ENCODE data around the gene STRADA. TPM values are rescaled to one million over a fixed set of nuclear protein-coding genes. Genes with fewer than 3 reads are reported as not detected.

The STRADA gene, protein sequence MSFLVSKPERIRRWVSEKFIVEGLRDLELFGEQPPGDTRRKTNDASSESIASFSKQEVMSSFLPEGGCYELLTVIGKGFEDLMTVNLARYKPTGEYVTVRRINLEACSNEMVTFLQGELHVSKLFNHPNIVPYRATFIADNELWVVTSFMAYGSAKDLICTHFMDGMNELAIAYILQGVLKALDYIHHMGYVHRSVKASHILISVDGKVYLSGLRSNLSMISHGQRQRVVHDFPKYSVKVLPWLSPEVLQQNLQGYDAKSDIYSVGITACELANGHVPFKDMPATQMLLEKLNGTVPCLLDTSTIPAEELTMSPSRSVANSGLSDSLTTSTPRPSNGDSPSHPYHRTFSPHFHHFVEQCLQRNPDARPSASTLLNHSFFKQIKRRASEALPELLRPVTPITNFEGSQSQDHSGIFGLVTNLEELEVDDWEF
- total RNA-seq (2012; rRNA removed): 17.3 and 18.3 TPM in 2 replicates

DNA sequence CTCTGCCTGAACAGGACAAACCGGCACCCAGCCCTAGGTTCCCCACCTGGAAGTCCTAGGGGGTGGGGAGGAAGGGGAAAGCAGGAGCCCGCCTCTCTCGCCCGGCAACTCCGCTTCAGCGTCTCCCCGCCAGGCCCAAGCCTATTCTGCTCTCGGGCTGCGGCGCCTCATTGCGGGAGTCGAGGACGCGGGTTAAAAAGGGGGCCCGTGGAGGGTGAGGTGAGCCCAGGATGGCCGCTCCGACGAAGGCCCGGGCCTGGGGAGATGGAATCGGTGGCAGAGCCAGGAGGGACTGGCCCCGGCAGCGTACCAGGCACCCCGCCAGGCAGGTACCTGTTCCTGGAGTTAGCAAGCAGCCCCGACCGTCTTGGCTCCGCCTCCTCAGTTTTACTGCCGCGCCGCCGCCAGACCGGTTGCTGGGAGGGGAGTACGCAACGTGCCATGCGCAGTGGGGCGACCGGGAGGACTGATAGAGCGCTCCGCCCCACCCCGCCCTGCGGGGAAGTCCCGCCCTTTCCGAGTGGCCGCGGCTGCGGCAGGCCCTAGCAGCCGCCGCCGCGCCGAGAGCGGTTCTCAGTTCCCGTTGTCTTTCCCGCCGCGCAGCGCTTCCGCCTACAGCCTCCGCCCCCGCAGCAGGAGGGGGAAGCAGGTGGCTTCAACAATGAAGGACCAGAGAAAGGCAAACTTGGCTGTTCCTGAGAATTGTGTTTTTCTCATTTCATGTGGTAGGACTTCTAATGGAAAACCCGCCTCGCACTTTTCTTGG is at the start of gene STRADA:
Gene STRADA, minus strand, starts transcription at position 392 of the 766 bp plus-strand sequence. CDS start 13,430 bp downstream, outside the sequence.
- H3K36me3 ChIP-seq (ENCODE audit: insufficient read depth, low read length): peaks cover 15% of the 10 kb centered on the region
- H3K9me3 ChIP-seq (replicated peaks; ENCODE audit: low read length): no peaks in the 10 kb centered on the region
- peak within 1 kb of the TSS; percentile 98 for H3K4me3 ChIP-seq (ENCODE audit: low read length)
- H3K4me1 ChIP-seq (ENCODE audit: control insufficient read depth, insufficient read depth, low read length): peaks cover 9% of the 10 kb centered on the region
- no peaks in the 10 kb centered on the region for H3K27me3 ChIP-seq (ENCODE audit: control insufficient read depth, insufficient read depth, low read length)
- peak within 1 kb of the TSS; percentile 99 for H3K4me2 ChIP-seq (ENCODE audit: low read length)
- H3K9ac ChIP-seq (ENCODE audit: low read depth, low read length): peak within 1 kb of the TSS; percentile 94

DNA sequence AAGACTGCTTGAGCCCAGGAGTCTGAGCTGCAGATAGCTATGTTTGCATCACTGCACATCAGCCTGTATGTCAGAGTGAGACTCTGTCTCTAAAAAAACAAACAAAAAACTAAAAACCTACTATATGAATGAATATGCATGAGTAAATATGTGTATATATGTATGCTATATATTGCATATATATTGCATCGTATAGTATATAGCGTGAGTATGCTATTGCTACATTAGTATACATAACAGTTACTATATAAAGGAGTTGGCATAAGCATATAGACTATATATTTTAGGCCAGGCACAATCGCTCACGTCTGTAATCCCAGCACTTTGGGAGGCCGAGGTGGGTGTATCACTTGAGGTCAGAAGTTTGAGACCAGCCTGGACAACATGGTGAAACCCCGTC is 48.5 kb upstream of the STRADA start:
- Histone ChIP-seq H3K27me3 (ENCODE audit: control insufficient read depth, insufficient read depth, low read length) (no peaks in the 10 kb centered on the region), H3K4me1 (ENCODE audit: control insufficient read depth, insufficient read depth, low read length) (peaks cover 11% of the 10 kb centered on the region), H3K4me3 (ENCODE audit: low read length) (no peak overlapping the region), H3K36me3 (ENCODE audit: insufficient read depth, low read length) (peaks cover 57% of the 10 kb centered on the region), H3K9ac (ENCODE audit: low read depth, low read length) (no peak overlapping the region), H3K4me2 (ENCODE audit: low read length) (no peak overlapping the region), H3K9me3 (replicated peaks; ENCODE audit: low read length) (no peaks in the 10 kb centered on the region)

DNA sequence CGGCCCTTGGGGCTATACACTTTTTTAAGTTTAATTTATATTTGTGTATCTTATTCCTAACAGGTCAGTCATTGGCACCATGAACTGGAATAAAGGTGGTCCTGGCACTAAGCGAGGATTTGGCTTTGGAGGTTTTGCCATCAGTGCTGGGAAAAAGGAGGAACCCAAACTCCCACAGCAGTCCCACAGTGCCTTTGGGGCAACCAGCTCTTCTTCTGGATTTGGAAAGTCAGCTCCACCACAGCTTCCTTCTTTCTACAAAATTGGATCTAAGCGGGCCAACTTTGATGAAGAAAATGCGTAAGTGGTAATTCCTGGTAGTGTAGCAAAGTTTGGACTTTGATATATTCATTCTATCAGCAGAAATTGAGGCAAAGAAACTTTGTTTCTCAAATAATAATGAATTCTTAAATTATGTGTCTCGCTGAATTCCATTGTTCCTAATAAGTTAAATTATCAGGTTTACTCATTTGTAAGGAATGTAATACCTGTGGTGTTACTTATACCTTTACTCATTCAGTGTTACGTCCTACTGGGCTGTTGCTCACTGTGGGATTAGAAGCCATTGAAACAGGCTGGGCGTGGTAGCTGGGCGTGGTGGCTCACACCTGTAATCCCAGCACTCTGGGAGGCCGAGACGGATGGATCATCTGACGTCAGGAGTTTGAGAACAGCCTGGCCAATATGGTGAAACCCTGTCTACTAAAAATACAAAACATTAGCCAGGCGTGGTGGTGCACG is 45.5 kb upstream of the STRADA start:
- H3K36me3 ChIP-seq (ENCODE audit: insufficient read depth, low read length): peaks cover 37% of the 10 kb centered on the region
- H3K4me1 ChIP-seq (ENCODE audit: control insufficient read depth, insufficient read depth, low read length): peaks cover 25% of the 10 kb centered on the region
- no peaks in the 10 kb centered on the region for H3K27me3 ChIP-seq (ENCODE audit: control insufficient read depth, insufficient read depth, low read length)
- H3K9ac ChIP-seq (ENCODE audit: low read depth, low read length): no peak overlapping the region
- no peak overlapping the region for H3K4me3 ChIP-seq (ENCODE audit: low read length)
- H3K9me3 ChIP-seq (replicated peaks; ENCODE audit: low read length): no peaks in the 10 kb centered on the region
- H3K4me2 ChIP-seq (ENCODE audit: low read length): no peak overlapping the region

DNA sequence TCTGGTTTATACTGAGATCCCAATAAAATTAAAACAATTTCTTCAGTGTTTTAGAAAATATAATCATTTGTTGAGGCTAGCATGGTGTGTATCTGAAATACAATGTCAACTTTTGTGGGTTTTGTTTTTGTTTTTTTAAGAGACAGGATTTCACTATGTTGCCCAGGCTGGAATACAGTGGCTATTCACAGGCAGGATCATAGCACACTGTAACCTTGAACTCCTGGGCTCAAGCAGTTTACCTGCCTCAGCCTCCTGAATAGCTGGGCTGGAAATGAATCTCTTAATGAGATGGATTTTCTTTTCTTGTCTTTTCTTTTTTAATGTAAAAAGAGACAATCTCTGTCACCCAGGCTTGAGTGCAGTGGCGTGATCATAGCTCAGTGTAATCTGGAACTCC is 44.5 kb upstream of the STRADA start:
- Histone ChIP-seq H3K4me3 (ENCODE audit: low read length) (no peak overlapping the region), H3K4me1 (ENCODE audit: control insufficient read depth, insufficient read depth, low read length) (peaks cover 28% of the 10 kb centered on the region), H3K27me3 (ENCODE audit: control insufficient read depth, insufficient read depth, low read length) (no peaks in the 10 kb centered on the region), H3K36me3 (ENCODE audit: insufficient read depth, low read length) (peaks cover 29% of the 10 kb centered on the region), H3K9me3 (replicated peaks; ENCODE audit: low read length) (no peaks in the 10 kb centered on the region), H3K9ac (ENCODE audit: low read depth, low read length) (no peak overlapping the region), H3K4me2 (ENCODE audit: low read length) (no peak overlapping the region)

DNA sequence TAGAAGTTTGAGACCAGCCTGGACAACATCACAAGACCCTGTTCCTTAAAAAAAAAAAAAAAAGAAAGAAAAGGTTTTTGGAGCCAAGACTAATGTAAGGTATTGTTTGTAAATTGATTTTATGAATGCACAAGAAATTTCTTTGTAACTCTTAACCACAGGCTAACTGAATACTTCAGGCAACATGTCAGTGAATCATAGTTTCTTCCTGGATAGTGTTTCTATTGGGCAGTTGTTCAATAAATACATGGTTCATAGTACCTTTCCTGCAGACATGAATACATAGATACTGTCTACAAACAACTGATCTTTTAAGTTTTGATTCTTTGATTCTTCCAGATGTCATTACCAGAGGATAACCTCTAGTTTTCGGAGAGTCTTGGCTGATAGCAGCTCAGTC is 44.0 kb upstream of the STRADA start:
- Histone ChIP-seq H3K27me3 (ENCODE audit: control insufficient read depth, insufficient read depth, low read length) (no peaks in the 10 kb centered on the region), H3K4me3 (ENCODE audit: low read length) (no peak overlapping the region), H3K9ac (ENCODE audit: low read depth, low read length) (no peak overlapping the region), H3K4me2 (ENCODE audit: low read length) (peak overlapping the region; percentile 20), H3K36me3 (ENCODE audit: insufficient read depth, low read length) (peaks cover 29% of the 10 kb centered on the region), H3K4me1 (ENCODE audit: control insufficient read depth, insufficient read depth, low read length) (peaks cover 33% of the 10 kb centered on the region), H3K9me3 (replicated peaks; ENCODE audit: low read length) (no peaks in the 10 kb centered on the region)

DNA sequence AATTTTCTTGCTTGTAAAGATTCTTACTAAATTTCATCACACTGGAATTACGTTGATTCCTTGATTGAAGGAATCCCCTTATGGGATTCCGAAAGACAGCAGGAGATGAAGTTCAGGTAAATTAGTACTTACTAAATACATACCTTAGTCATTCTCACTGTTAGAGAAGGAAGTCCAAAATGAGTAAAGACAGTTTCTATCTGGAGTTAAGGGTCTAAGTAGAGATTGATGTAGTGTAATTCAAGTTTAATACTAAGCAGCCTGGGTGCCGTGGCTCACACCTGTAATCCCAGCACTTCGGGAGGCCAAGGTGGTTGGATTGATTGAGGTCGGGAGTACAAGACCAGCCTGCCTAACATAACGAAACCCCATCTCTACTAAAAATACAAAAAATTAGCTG is 41.9 kb upstream of the STRADA start:
- no peak overlapping the region for H3K9ac ChIP-seq (ENCODE audit: low read depth, low read length)
- H3K9me3 ChIP-seq (replicated peaks; ENCODE audit: low read length): no peaks in the 10 kb centered on the region
- peaks cover 30% of the 10 kb centered on the region for H3K36me3 ChIP-seq (ENCODE audit: insufficient read depth, low read length)
- H3K4me2 ChIP-seq (ENCODE audit: low read length): no peak overlapping the region
- H3K27me3 ChIP-seq (ENCODE audit: control insufficient read depth, insufficient read depth, low read length): no peaks in the 10 kb centered on the region
- H3K4me3 ChIP-seq (ENCODE audit: low read length): no peak overlapping the region
- peaks cover 38% of the 10 kb centered on the region for H3K4me1 ChIP-seq (ENCODE audit: control insufficient read depth, insufficient read depth, low read length)

DNA sequence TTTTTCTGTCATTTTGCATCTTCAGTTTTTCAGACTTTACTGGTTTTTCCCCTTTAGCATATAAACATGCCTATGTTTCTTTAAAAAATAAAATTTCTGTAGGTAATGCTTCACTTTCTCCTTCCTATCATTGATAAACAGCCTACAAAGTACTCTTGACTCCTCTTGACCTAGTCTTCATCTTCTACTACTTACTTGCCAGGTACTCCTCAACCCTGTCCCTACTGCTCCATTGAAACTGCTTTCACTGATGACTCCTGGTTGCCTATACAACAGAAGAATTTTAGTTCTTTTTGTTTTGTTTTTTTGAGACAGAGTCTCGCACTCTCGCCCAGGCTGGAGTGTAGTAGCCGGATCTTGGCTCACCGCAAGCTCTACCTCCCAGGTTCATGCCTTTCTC is 39.3 kb upstream of the STRADA start:
- Histone ChIP-seq H3K4me1 (ENCODE audit: control insufficient read depth, insufficient read depth, low read length) (peaks cover 38% of the 10 kb centered on the region), H3K36me3 (ENCODE audit: insufficient read depth, low read length) (peaks cover 26% of the 10 kb centered on the region), H3K9ac (ENCODE audit: low read depth, low read length) (no peak overlapping the region), H3K4me3 (ENCODE audit: low read length) (no peak overlapping the region), H3K4me2 (ENCODE audit: low read length) (peak overlapping the region; percentile 61), H3K9me3 (replicated peaks; ENCODE audit: low read length) (no peaks in the 10 kb centered on the region), H3K27me3 (ENCODE audit: control insufficient read depth, insufficient read depth, low read length) (no peaks in the 10 kb centered on the region)

DNA sequence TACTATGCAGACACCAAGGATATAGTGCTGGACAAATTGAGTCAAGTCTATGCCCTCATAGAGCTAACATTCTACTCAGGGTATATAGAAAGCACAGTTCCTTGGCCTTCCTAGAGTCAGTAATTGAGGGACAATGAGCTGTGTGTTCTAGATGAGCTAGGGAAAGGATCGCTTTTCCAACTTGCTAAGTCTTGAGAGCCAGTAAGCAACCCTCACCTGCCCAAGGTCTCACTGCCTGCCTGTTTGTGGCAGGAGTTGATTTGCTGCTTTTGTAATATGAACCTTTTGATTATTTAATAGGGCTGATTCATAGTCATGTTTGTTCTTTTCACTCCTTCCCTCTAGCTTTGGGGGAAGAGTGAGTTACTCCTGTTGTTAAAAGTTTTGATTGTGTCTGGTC is 38.9 kb upstream of the STRADA start:
- Histone ChIP-seq H3K36me3 (ENCODE audit: insufficient read depth, low read length) (peaks cover 26% of the 10 kb centered on the region), H3K4me3 (ENCODE audit: low read length) (no peak overlapping the region), H3K4me2 (ENCODE audit: low read length) (peak overlapping the region; percentile 61), H3K9ac (ENCODE audit: low read depth, low read length) (no peak overlapping the region), H3K9me3 (replicated peaks; ENCODE audit: low read length) (no peaks in the 10 kb centered on the region), H3K4me1 (ENCODE audit: control insufficient read depth, insufficient read depth, low read length) (peaks cover 39% of the 10 kb centered on the region), H3K27me3 (ENCODE audit: control insufficient read depth, insufficient read depth, low read length) (no peaks in the 10 kb centered on the region)

DNA sequence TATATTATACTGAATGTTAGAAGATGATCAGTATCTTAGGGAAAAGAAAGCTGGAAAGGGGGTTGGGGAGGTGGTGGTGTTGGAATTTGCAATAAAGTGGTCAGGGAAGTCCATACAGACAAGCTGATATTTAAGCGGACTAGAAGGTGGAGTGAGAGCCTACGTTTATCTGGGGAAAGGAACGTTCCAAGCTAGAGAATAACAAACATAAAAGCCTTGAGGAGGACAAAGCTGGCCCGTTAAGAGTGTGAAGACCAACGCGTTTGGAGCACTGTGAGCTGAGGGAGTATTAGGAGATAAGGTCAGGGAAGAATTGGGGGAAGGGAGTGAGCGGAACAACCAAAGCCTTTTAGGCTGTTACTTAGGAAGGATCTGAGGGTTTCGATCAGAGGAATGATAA is 33.8 kb upstream of the STRADA start:
- H3K4me1 ChIP-seq (ENCODE audit: control insufficient read depth, insufficient read depth, low read length): peaks cover 18% of the 10 kb centered on the region

DNA sequence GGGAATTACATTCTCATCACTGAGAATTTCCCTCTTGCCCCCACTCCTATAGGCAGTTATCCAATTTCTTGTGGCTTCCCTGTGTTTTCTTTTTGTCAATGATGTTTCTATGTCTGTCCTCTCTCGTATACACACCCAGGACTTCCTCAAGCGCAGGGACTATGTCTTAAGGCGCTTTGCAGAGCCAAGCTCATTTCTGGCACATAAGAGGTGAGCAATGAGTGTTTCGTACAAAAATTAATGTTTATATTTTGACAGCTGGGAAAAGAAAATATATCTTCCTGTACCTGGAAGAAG is 33.3 kb upstream of the STRADA start:
- peak overlapping the region; percentile 88 for H3K4me3 ChIP-seq (ENCODE audit: low read length)
- H3K4me2 ChIP-seq (ENCODE audit: low read length): peak overlapping the region; percentile 91
- H3K27me3 ChIP-seq (ENCODE audit: control insufficient read depth, insufficient read depth, low read length): no peaks in the 10 kb centered on the region
- H3K9me3 ChIP-seq (replicated peaks; ENCODE audit: low read length): no peaks in the 10 kb centered on the region
- peaks cover 21% of the 10 kb centered on the region for H3K36me3 ChIP-seq (ENCODE audit: insufficient read depth, low read length)
- H3K4me1 ChIP-seq (ENCODE audit: control insufficient read depth, insufficient read depth, low read length): peaks cover 15% of the 10 kb centered on the region
- H3K9ac ChIP-seq (ENCODE audit: low read depth, low read length): peak overlapping the region; percentile 92

More for the DNA sequence above, 33.8 kb upstream of the STRADA start:
- Histone ChIP-seq H3K27me3 (ENCODE audit: control insufficient read depth, insufficient read depth, low read length) (no peaks in the 10 kb centered on the region), H3K4me3 (ENCODE audit: low read length) (peak overlapping the region; percentile 88), H3K9me3 (replicated peaks; ENCODE audit: low read length) (no peaks in the 10 kb centered on the region), H3K9ac (ENCODE audit: low read depth, low read length) (peak overlapping the region; percentile 92), H3K36me3 (ENCODE audit: insufficient read depth, low read length) (peaks cover 21% of the 10 kb centered on the region), H3K4me2 (ENCODE audit: low read length) (peak overlapping the region; percentile 91)

Data from skeletal muscle satellite cell (primary cell).